ENCODE measurements around the gene PRKCH. TPM values are rescaled to one million over a fixed set of nuclear protein-coding genes. Genes with fewer than 3 reads are reported as not detected.
"Not testable (repeated sequence)": the region's sequence is repeated elsewhere in the genome, so short reads cannot be mapped to it uniquely, and the experiment has no call there.

PRKCH gene
- total RNA-seq, 3 donors from 2014 or later = 27.0 to 41.3 (median 34.0) TPM

DNA sequence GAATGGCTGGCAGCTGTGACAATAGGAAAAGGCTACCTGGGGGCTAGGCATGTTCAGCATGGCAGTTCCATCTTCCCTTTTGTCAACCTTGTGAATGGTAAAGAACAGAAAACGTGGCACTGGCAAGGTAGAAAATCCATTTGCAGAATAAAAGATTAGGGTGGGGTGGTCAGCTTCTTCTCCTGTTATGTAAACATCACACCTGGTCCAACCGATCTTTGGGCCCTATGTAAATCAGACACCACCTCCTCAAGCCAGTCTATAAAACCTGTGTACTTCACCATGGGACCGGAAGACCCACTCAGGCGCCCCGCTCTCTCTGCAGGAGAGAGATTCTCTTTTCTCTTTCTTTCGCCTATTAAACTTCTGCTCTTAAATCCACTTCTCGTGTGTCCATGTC, 20.6 kb upstream of the PRKCH start:
- DNase-seq (ENCODE audit: low spot score in 2 of 2) = no peak
- intact Hi-C loops (cut with DNase I; ENCODE audit: low total_unique reads) = no loop called here
- TF ChIP-seq, protein P1, sequence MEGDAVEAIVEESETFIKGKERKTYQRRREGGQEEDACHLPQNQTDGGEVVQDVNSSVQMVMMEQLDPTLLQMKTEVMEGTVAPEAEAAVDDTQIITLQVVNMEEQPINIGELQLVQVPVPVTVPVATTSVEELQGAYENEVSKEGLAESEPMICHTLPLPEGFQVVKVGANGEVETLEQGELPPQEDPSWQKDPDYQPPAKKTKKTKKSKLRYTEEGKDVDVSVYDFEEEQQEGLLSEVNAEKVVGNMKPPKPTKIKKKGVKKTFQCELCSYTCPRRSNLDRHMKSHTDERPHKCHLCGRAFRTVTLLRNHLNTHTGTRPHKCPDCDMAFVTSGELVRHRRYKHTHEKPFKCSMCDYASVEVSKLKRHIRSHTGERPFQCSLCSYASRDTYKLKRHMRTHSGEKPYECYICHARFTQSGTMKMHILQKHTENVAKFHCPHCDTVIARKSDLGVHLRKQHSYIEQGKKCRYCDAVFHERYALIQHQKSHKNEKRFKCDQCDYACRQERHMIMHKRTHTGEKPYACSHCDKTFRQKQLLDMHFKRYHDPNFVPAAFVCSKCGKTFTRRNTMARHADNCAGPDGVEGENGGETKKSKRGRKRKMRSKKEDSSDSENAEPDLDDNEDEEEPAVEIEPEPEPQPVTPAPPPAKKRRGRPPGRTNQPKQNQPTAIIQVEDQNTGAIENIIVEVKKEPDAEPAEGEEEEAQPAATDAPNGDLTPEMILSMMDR (IDR thresholded peaks at IDR 0.05) = no peak
- TF ChIP-seq POLR2A (IDR thresholded peaks at IDR 0.05) = no peak
- TF ChIP-seq POLR2AphosphoS5 (IDR thresholded peaks at IDR 0.05) = no peak

GRCh38 chr14:61304688-61305087, 16.7 kb upstream of the PRKCH start:
- Histone ChIP-seq H3K4me1 (no peaks in the 10 kb centered on the region), H3K9me3 (no peaks in the 10 kb centered on the region), H3K36me3 (no peaks in the 10 kb centered on the region), H3K27me3 (no peaks in the 10 kb centered on the region), H3K4me3 (no peak overlapping the region), H3K27ac (no peak overlapping the region)
- DNase-seq (ENCODE audit: low spot score in 2 of 2) = no peak
- intact Hi-C loops (cut with DNase I; ENCODE audit: low total_unique reads) = no loop called here
- TF ChIP-seq POLR2AphosphoS5 (IDR thresholded peaks at IDR 0.05) (no peak), POLR2A (IDR thresholded peaks at IDR 0.05) (no peak)
- TF ChIP-seq, protein P1 (IDR thresholded peaks at IDR 0.05) = no peak

More for the DNA sequence above, 20.6 kb upstream of the PRKCH start:
- Histone ChIP-seq H3K4me3 (no peak overlapping the region), H3K9me3 (no peaks in the 10 kb centered on the region), H3K36me3 (no peaks in the 10 kb centered on the region), H3K27me3 (no peaks in the 10 kb centered on the region), H3K4me1 (no peaks in the 10 kb centered on the region), H3K27ac (no peak overlapping the region)

DNA sequence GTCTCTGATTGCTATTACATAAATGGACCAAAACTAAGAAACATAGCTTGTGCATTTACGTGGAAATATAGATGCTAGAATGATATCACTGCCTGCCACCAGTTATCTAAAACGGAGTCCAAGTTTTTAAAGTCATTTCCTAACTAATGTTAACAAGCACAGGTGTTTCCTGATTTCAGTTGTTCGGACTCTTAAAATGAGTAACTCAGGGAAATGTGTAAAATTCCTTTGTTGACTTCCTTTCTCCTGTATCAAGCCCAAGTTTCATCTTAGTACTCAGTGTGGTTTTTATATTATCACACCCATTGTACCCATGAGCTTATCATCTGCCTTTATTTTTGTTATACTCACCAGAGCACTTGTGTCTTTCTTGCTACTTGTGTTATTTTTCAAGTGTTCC, 13.2 kb upstream of the PRKCH start:
- intact Hi-C loops (cut with DNase I; ENCODE audit: low total_unique reads) = no loop called here
- H3K27ac ChIP-seq = no peak overlapping the region
- no peaks in the 10 kb centered on the region for H3K27me3 ChIP-seq
- peaks cover 6 to 9% of the 10 kb centered on the region in 2 donors for H3K9me3 ChIP-seq
- H3K36me3 ChIP-seq = no peaks in the 10 kb centered on the region
- H3K4me1 ChIP-seq = no peaks in the 10 kb centered on the region
- TF ChIP-seq, protein P1 (IDR thresholded peaks at IDR 0.05) = no peak
- TF ChIP-seq POLR2A (IDR thresholded peaks at IDR 0.05) = no peak
- no peak for TF ChIP-seq POLR2AphosphoS5 (IDR thresholded peaks at IDR 0.05)
- DNase-seq (ENCODE audit: low spot score in 2 of 2) = no peak
- no peak overlapping the region for H3K4me3 ChIP-seq

GRCh38 chr14:61308701-61309100, 12.7 kb upstream of the PRKCH start:
- H3K27me3 ChIP-seq; H3K4me1 ChIP-seq; H3K4me3 ChIP-seq; H3K27ac ChIP-seq; H3K36me3 ChIP-seq; DNase-seq (ENCODE audit: low spot score in 2 of 2); H3K9me3 ChIP-seq; intact Hi-C loops (cut with DNase I; ENCODE audit: low total_unique reads): not testable (repeated sequence)

- Histone ChIP-seq H3K4me1 (no peaks in the 10 kb centered on the region), H3K4me3 (no peak overlapping the region), H3K27me3 (no peaks in the 10 kb centered on the region), H3K36me3 (no peaks in the 10 kb centered on the region), H3K9me3 (peaks cover 6 to 7% of the 10 kb centered on the region in 2 donors), H3K27ac (no peak overlapping the region)
- no peak for DNase-seq (ENCODE audit: low spot score in 2 of 2)
- intact Hi-C loops (cut with DNase I; ENCODE audit: low total_unique reads) = no loop called here
- TF ChIP-seq, protein P1 (IDR thresholded peaks at IDR 0.05) = no peak
- TF ChIP-seq POLR2AphosphoS5 (IDR thresholded peaks at IDR 0.05) (no peak), POLR2A (IDR thresholded peaks at IDR 0.05) (no peak)
Observed at GRCh38 chr14:61315313-61315712, 6.1 kb upstream of the PRKCH start.

DNA sequence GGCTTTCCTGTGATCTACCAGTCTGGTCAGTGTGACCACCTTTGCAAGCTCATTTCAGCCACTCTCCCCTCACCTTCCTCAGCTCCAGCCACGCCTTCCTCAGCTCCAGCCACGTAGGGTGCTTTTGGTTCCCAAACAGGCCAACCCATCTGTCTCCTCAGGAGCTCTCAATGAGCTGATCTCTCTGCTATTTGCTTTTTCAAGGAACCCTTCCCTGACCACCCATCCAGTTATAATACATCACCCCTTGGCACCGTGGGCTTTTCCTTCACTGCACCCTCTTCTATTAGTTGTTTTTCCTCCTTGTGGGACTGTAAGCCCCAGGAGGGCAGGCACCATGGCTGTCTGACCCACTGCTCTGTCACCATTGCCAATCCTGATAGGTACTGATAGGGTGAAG, 2.3 kb upstream of the PRKCH start:
- TF ChIP-seq, protein P1 (IDR thresholded peaks at IDR 0.05) = no peak
- TF ChIP-seq POLR2A (IDR thresholded peaks at IDR 0.05) = no peak
- no peak for TF ChIP-seq POLR2AphosphoS5 (IDR thresholded peaks at IDR 0.05)
- no peaks in the 10 kb centered on the region for H3K4me1 ChIP-seq
- H3K27ac ChIP-seq = no peak overlapping the region
- intact Hi-C loops (cut with DNase I; ENCODE audit: low total_unique reads) = no loop called here
- H3K27me3 ChIP-seq = no peaks in the 10 kb centered on the region
- no peak for DNase-seq (ENCODE audit: low spot score in 2 of 2)
- H3K9me3 ChIP-seq = no peaks in the 10 kb centered on the region
- no peak overlapping the region for H3K4me3 ChIP-seq
- H3K36me3 ChIP-seq = no peaks in the 10 kb centered on the region

Data from breast epithelium (tissue), 4 donors.